Measurements from ENCODE around the gene OPALIN. TPM values are rescaled to one million over a fixed set of nuclear protein-coding genes. Genes with fewer than 3 reads are reported as not detected.
"Not testable (repeated sequence)": the region's sequence is repeated elsewhere in the genome, so short reads cannot be mapped to it uniquely, and the experiment has no call there.

The OPALIN gene
- total RNA-seq, 1 experiment from 2014 or later = not detected

GRCh38 chr10:96308854-96309253 is 49.9 kb downstream of the OPALIN start:
- not testable (repeated sequence) for H3K36me3 ChIP-seq; H3K27ac ChIP-seq; H3K4me1 ChIP-seq; DNase-seq; H3K9me3 ChIP-seq (replicated peaks); H3K4me3 ChIP-seq; H3K27me3 ChIP-seq

GRCh38 chr10:96306516-96306915 is 52.3 kb downstream of the OPALIN start:
- Histone ChIP-seq H3K27me3 (no peaks in the 10 kb centered on the region), H3K36me3 (no peaks in the 10 kb centered on the region), H3K4me3 (no peak overlapping the region), H3K9me3 (replicated peaks) (no peaks in the 10 kb centered on the region), H3K27ac (no peak overlapping the region), H3K4me1 (no peaks in the 10 kb centered on the region)
- no peak for DNase-seq

GRCh38 chr10:96305019-96305418 is 53.8 kb downstream of the OPALIN start:
- H3K9me3 ChIP-seq (replicated peaks) = no peaks in the 10 kb centered on the region
- no peaks in the 10 kb centered on the region for H3K36me3 ChIP-seq
- no peak overlapping the region for H3K27ac ChIP-seq
- no peaks in the 10 kb centered on the region for H3K27me3 ChIP-seq
- no peak overlapping the region for H3K4me3 ChIP-seq
- no peaks in the 10 kb centered on the region for H3K4me1 ChIP-seq
- DNase-seq = no peak

- H3K27me3 ChIP-seq = no peaks in the 10 kb centered on the region; the same call in 1 of the 2 replicates
- H3K4me1 ChIP-seq = no peaks in the 10 kb centered on the region
- H3K36me3 ChIP-seq = no peaks in the 10 kb centered on the region
- H3K4me3 ChIP-seq = no peak within 1 kb of the TSS
- no peak for DNase-seq
- no peaks in the 10 kb centered on the region for H3K9me3 ChIP-seq (replicated peaks)
- no peak within 1 kb of the TSS for H3K27ac ChIP-seq
Measured at GRCh38 chr10:96304230-96304629, 54.6 kb downstream of the OPALIN start, which contains the start of gene DNTT. Gene DNTT, plus strand, starts transcription at chr10:96304434. Its CDS starts 64 bp downstream, at chr10:96304498.

- H3K27ac ChIP-seq = no peak overlapping the region
- DNase-seq = no peak
- no peaks in the 10 kb centered on the region for H3K4me1 ChIP-seq
- H3K36me3 ChIP-seq = no peaks in the 10 kb centered on the region
- no peaks in the 10 kb centered on the region for H3K9me3 ChIP-seq (replicated peaks)
- no peak overlapping the region for H3K4me3 ChIP-seq
- no peaks in the 10 kb centered on the region; the same call in 1 of the 2 replicates for H3K27me3 ChIP-seq
Measured at GRCh38 chr10:96301616-96302015, 57.2 kb downstream of the OPALIN start.

GRCh38 chr10:96299383-96299782 is 59.4 kb downstream of the OPALIN start:
- DNase-seq = peak in 1 of 2 experiments; percentile 6
- H3K36me3 ChIP-seq = no peaks in the 10 kb centered on the region
- no peaks in the 10 kb centered on the region for H3K4me1 ChIP-seq
- H3K27me3 ChIP-seq = no peaks in the 10 kb centered on the region; the same call in 1 of the 2 replicates
- H3K9me3 ChIP-seq (replicated peaks) = no peaks in the 10 kb centered on the region
- H3K4me3 ChIP-seq = no peak overlapping the region
- H3K27ac ChIP-seq = no peak overlapping the region

- Histone ChIP-seq H3K27ac (no peak overlapping the region), H3K27me3 (no peaks in the 10 kb centered on the region; the same call in 1 of the 2 replicates), H3K4me3 (no peak overlapping the region), H3K36me3 (no peaks in the 10 kb centered on the region), H3K4me1 (no peaks in the 10 kb centered on the region), H3K9me3 (replicated peaks) (no peaks in the 10 kb centered on the region)
- no peak for DNase-seq
Measured at GRCh38 chr10:96298362-96298761, 60.4 kb downstream of the OPALIN start.

GRCh38 chr10:96297486-96297885 is 61.3 kb downstream of the OPALIN start:
- Histone ChIP-seq H3K4me1 (no peaks in the 10 kb centered on the region), H3K27me3 (no peaks in the 10 kb centered on the region; the same call in 1 of the 2 replicates), H3K9me3 (replicated peaks) (no peaks in the 10 kb centered on the region), H3K36me3 (no peaks in the 10 kb centered on the region), H3K27ac (no peak overlapping the region), H3K4me3 (no peak overlapping the region)
- DNase-seq = no peak

GRCh38 chr10:96295475-96295874 is 63.3 kb downstream of the OPALIN start:
- Histone ChIP-seq H3K9me3 (replicated peaks) (no peaks in the 10 kb centered on the region), H3K27ac (no peak overlapping the region), H3K4me1 (no peaks in the 10 kb centered on the region), H3K36me3 (no peaks in the 10 kb centered on the region), H3K4me3 (no peak overlapping the region), H3K27me3 (no peaks in the 10 kb centered on the region; the same call in 1 of the 2 replicates)
- no peak for DNase-seq

Other genes starting within 250 kb of the OPALIN start
- 19.0 and 24.9 TPM in 2 replicates for gene ZNF518A, start 228.7 kb downstream of the OPALIN start, total RNA-seq (2014; rRNA removed; shearing (Covaris generic))
- gene BLNK, start 87.4 kb downstream of the OPALIN start, total RNA-seq (2014; rRNA removed; shearing (Covaris generic)) = not detected in 2 replicates
- not detected in 2 replicates for gene DNTT, start 54.6 kb downstream of the OPALIN start, total RNA-seq (2014; rRNA removed; shearing (Covaris generic))
- gene TLL2, start 154.9 kb upstream of the OPALIN start, total RNA-seq (2014; rRNA removed; shearing (Covaris generic)) = 9.2 and 10.3 TPM in 2 replicates
- 53.5 and 71.0 TPM in 2 replicates for gene TM9SF3, start 228.0 kb upstream of the OPALIN start, total RNA-seq (2014; rRNA removed; shearing (Covaris generic))

Data from SJCRH30 (cell line).